CD4-positive, alpha-beta T cell (primary cell): ENCODE data around the gene SLAMF9. TPM values are rescaled to one million over a fixed set of nuclear protein-coding genes. Genes with fewer than 3 reads are reported as not detected.

Source experiments
- ATAC-seq: fragments of 200-7000 bp; cut with Tn5 transposase; one replicate; pipeline ENCODE4 v1.10.0; 2022; ENCODE audit warnings: mild to moderate bottlenecking; ENCODE audit not compliant: poor library complexity
- CTCF ChIA-PET: fragments of 350-600 bp; sonication (Branson Sonifier 250); formaldehyde crosslinking; loops from one replicate; lab custom pipeline; 2021; ENCODE audit warnings: antibody characterized with exemption, inconsistent platforms; lab: Charles Lee
- POLR2A ChIA-PET: fragments of 350-600 bp; sonication (Branson Sonifier 250); formaldehyde crosslinking; loops from one replicate; lab custom pipeline; 2021; ENCODE audit warnings: antibody characterized with exemption, inconsistent platforms; lab: Charles Lee
- DNase-seq, 14 experiments: peaks; one replicate each; pipeline ENCODE4 v3.0.0-alpha.2; 2013 to 2020; ENCODE audit warnings: mixed read lengths in 2 of 14
- H3K27ac ChIP-seq, 2 donors: one replicate each; pipeline versions ENCODE4 v1.5.1 to v1.7.0; 2013; ENCODE audit warnings: low read length in 2 of 2, low read depth in 1 of 2, mild to moderate bottlenecking in 1 of 2
- H3K27me3 ChIP-seq, 2 experiments: 1 replicate in 1 of 2; 2 replicates in 1 of 2; pipeline versions ENCODE4 v1.6.1 to v1.7.0; 2013; ENCODE audit warnings: low read length in 2 of 2, control low read depth in 1 of 2, mild to moderate bottlenecking in 1 of 2, moderate library complexity in 1 of 2; ENCODE audit not compliant: insufficient read depth in 2 of 2, control insufficient read depth in 1 of 2
- H3K36me3 ChIP-seq: one replicate; pipeline ENCODE4 v1.6.1; 2013; ENCODE audit warnings: low read length, control low read depth; ENCODE audit not compliant: insufficient read depth
- H3K4me1 ChIP-seq: one replicate; pipeline ENCODE4 v1.6.1; 2013; ENCODE audit warnings: low read length, control low read depth; ENCODE audit not compliant: insufficient read depth
- H3K4me3 ChIP-seq: one replicate; pipeline ENCODE4 v1.5.1; 2013; ENCODE audit warnings: mild to moderate bottlenecking, low read length, moderate library complexity
- H3K9me3 ChIP-seq, 2 experiments: 1 replicate in 1 of 2; 2 replicates in 1 of 2; pipeline versions ENCODE4 v1.6.1 to v1.7.0; 2013; ENCODE audit warnings: low read length in 2 of 2, mild to moderate bottlenecking in 2 of 2, control low read depth in 1 of 2, moderate library complexity in 1 of 2; ENCODE audit not compliant: control insufficient read depth in 1 of 2, insufficient read depth in 1 of 2
- H3K27ac Mint-ChIP-seq: one replicate; pipeline ENCODE4 v1.8.0; 2020; ENCODE audit warnings: mixed read lengths
- H3K27me3 Mint-ChIP-seq: one replicate; pipeline ENCODE4 v1.8.0; 2021; ENCODE audit warnings: mixed read lengths
- H3K36me3 Mint-ChIP-seq: one replicate; pipeline ENCODE4 v1.8.0; 2021; ENCODE audit warnings: low read depth, mixed read lengths
- H3K4me1 Mint-ChIP-seq: one replicate; pipeline ENCODE4 v1.8.0; 2021; ENCODE audit warnings: low read depth, mixed read lengths
- H3K4me3 Mint-ChIP-seq: one replicate; pipeline ENCODE4 v1.8.0; 2020; ENCODE audit warnings: mild to moderate bottlenecking, mixed read lengths
- H3K9me3 Mint-ChIP-seq: one replicate; pipeline ENCODE4 v1.8.0; 2020; ENCODE audit warnings: mixed read lengths
- intact Hi-C, 2 experiments: fragments of 100-400 bp; cut with DNase I in 1 of 2; cut with micrococcal nuclease in 1 of 2; formaldehyde crosslinking; loops; one replicate each; pipeline versions ENCODE4 v1.15.1 to v1.9.0; 2023 to 2025; cut with DNase I, micrococcal nuclease
- total RNA-seq, 174 experiments: library from RNA in 2 of 174; stranded (reverse) in 2 of 174; gene quantifications; one replicate each; pipeline ENCODE4 v1.2.3 and lab custom pipeline; 2021 to 2026
- TF ChIP-seq, protein P1 (sequence below): fragments of 200-600 bp; IDR thresholded peaks from one replicate; pipeline ENCODE4 v1.8.0; 2022; ENCODE audit warnings: antibody characterized with exemption, mild to moderate bottlenecking

SLAMF9 gene
- total RNA-seq, 2 experiments from 2014 or later: not detected

GRCh38 chr1:159959451-159959850 lies 5.4 kb upstream of the SLAMF9 start:
- no peaks in the 10 kb centered on the region for H3K36me3 Mint-ChIP-seq
- intact Hi-C loops: no loop called here
- Histone ChIP-seq H3K4me3 (no peak overlapping the region), H3K36me3 (no peaks in the 10 kb centered on the region), H3K4me1 (no peaks in the 10 kb centered on the region), H3K27me3 (peaks cover 1 to 4% of the 10 kb centered on the region in 2 experiments), H3K27ac (no peak overlapping the region), H3K9me3 (no peaks in the 10 kb centered on the region)
- no peaks in the 10 kb centered on the region for H3K9me3 Mint-ChIP-seq
- CTCF ChIA-PET: no interaction called here
- no peak overlapping the region for H3K27ac Mint-ChIP-seq
- TF ChIP-seq, protein P1, sequence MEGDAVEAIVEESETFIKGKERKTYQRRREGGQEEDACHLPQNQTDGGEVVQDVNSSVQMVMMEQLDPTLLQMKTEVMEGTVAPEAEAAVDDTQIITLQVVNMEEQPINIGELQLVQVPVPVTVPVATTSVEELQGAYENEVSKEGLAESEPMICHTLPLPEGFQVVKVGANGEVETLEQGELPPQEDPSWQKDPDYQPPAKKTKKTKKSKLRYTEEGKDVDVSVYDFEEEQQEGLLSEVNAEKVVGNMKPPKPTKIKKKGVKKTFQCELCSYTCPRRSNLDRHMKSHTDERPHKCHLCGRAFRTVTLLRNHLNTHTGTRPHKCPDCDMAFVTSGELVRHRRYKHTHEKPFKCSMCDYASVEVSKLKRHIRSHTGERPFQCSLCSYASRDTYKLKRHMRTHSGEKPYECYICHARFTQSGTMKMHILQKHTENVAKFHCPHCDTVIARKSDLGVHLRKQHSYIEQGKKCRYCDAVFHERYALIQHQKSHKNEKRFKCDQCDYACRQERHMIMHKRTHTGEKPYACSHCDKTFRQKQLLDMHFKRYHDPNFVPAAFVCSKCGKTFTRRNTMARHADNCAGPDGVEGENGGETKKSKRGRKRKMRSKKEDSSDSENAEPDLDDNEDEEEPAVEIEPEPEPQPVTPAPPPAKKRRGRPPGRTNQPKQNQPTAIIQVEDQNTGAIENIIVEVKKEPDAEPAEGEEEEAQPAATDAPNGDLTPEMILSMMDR: no peak
- no peaks in the 10 kb centered on the region for H3K4me1 Mint-ChIP-seq
- ATAC-seq: no peak
- peaks cover 1% of the 10 kb centered on the region for H3K27me3 Mint-ChIP-seq
- no peak overlapping the region for H3K4me3 Mint-ChIP-seq
- POLR2A ChIA-PET: no interaction called here
- no peak for DNase-seq

DNA sequence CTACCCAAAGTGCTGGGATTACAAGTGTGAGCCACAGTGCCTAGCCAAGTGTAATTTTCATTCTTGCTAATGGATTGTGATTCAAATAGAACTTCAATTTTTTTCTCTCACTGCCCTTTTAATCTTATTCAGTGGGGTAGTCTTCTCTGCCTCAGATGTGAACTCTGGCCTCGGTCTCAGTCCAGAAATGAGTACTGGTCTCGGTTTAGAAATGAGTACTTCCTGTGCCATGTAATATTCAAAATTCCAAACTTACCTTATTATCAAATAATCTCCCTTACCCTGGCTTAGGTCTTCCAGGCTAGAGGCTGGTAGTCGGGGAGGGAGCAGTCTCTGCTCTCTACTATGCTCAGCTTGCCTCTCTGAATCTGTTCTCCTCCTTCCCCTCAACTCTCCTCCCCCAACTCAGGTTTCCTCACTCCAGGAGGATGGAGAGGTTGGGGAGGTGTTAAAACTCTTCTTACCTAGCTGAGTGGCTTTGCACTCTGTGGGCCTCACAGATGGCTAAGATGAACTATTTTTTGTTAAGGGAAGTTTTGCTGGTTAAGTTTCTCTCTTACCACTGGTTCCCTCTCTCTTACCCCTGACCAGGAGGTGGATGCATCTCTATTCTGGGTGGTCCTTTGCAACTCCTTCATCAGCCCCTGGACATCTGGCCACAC lies 4.8 kb upstream of the SLAMF9 start:
- Histone ChIP-seq H3K27me3 (peaks cover 4 to 7% of the 10 kb centered on the region in 2 experiments), H3K9me3 (no peaks in the 10 kb centered on the region), H3K4me1 (no peaks in the 10 kb centered on the region), H3K4me3 (no peak overlapping the region), H3K27ac (no peak overlapping the region), H3K36me3 (no peaks in the 10 kb centered on the region)
- Mint-ChIP-seq H3K27ac (no peak overlapping the region), H3K4me3 (no peak overlapping the region), H3K9me3 (no peaks in the 10 kb centered on the region), H3K36me3 (no peaks in the 10 kb centered on the region), H3K27me3 (peaks cover 4% of the 10 kb centered on the region), H3K4me1 (no peaks in the 10 kb centered on the region)
- POLR2A ChIA-PET: no interaction called here
- intact Hi-C loops: no loop called here
- no peak for ATAC-seq
- CTCF ChIA-PET: no interaction called here
- TF ChIP-seq, protein P1: no peak
- DNase-seq: no peak

- no peaks in the 10 kb centered on the region for H3K36me3 Mint-ChIP-seq
- ChIA-PET CTCF (interaction anchor here (0.5 to 1.1 kb wide), 2 partner anchors 49 to 67 kb away, joined by 3 read pairs; no protein-coding TSS in a partner anchor), POLR2A (no interaction called here)
- DNase-seq: no peak
- H3K27me3 Mint-ChIP-seq: peaks cover 4% of the 10 kb centered on the region
- Histone ChIP-seq H3K9me3 (no peaks in the 10 kb centered on the region), H3K4me1 (no peaks in the 10 kb centered on the region), H3K27ac (no peak overlapping the region), H3K36me3 (no peaks in the 10 kb centered on the region), H3K4me3 (no peak overlapping the region), H3K27me3 (peaks cover 4 to 17% of the 10 kb centered on the region in 2 experiments)
- no peaks in the 10 kb centered on the region for H3K4me1 Mint-ChIP-seq
- H3K9me3 Mint-ChIP-seq: no peaks in the 10 kb centered on the region
- intact Hi-C loops: no loop called here
- ATAC-seq: no peak
- H3K27ac Mint-ChIP-seq: no peak overlapping the region
- H3K4me3 Mint-ChIP-seq: no peak overlapping the region
- TF ChIP-seq, protein P1: no peak
Observed at GRCh38 chr1:159957824-159958268, 3.8 kb upstream of the SLAMF9 start.
